Muscle of leg (tissue), 16 donors: Measurements from ENCODE around the gene SYNJ2BP. TPM values are rescaled to one million over a fixed set of nuclear protein-coding genes. Genes with fewer than 3 reads are reported as not detected.
"Not testable (repeated sequence)": the region's sequence is repeated elsewhere in the genome, so short reads cannot be mapped to it uniquely, and the experiment has no call there.

Experiments used
- DNase-seq: peaks from one replicate; pipeline ENCODE4 v3.0.0; 2013
- H3K27ac ChIP-seq: one replicate; pipeline ENCODE4 v1.5.1; 2013; ENCODE audit warnings: mild to moderate bottlenecking, low read length, control low read depth
- H3K27me3 ChIP-seq: one replicate; pipeline ENCODE4 v1.6.1; 2013; ENCODE audit warnings: low read length; ENCODE audit not compliant: control insufficient read depth, insufficient read depth
- H3K36me3 ChIP-seq: one replicate; pipeline ENCODE4 v1.6.1; 2013; ENCODE audit warnings: low read length; ENCODE audit not compliant: control insufficient read depth, insufficient read depth
- H3K4me1 ChIP-seq: one replicate; pipeline ENCODE4 v1.6.1; 2013; ENCODE audit warnings: low read length; ENCODE audit not compliant: control insufficient read depth, insufficient read depth
- H3K4me3 ChIP-seq: one replicate; pipeline ENCODE4 v1.5.1; 2013; ENCODE audit warnings: low read length, control low read depth
- H3K9me3 ChIP-seq: replicated peaks from 2 replicates; pipeline ENCODE4 v1.6.1; 2013; ENCODE audit warnings: low read depth, low read length; ENCODE audit not compliant: control insufficient read depth
- WGBS: methylation state at CpG from one replicate; pipeline ENCODE4 v1.1.5; 2013; ENCODE audit warnings: missing lambda C conversion rate; ENCODE audit not compliant: insufficient coverage; 5-methylcytosine and 5-hydroxymethylcytosine counted together
- long read RNA-seq, 11 donors: transcript quantifications; one replicate each; lab custom pipeline, GENCODE V29; 2026
- polyA plus RNA-seq, 8 donors: library from polyadenylated mRNA; unstranded; fragments of 120-200 nt; gene quantifications; one replicate each; pipeline versions ENCODE4 v1.2.1 to v1.2.3, GENCODE V29; 2013; ENCODE audit warnings: inconsistent platforms in 1 of 8, low replicate concordance in 1 of 8; ENCODE audit not compliant: insufficient read length in 8 of 8, insufficient read depth in 1 of 8
- total RNA-seq: library from RNA; stranded (reverse); fragments of 120-200 nt; gene quantifications from one replicate; pipeline ENCODE4 v1.2.4, GENCODE V29; 2013

SYNJ2BP gene, protein sequence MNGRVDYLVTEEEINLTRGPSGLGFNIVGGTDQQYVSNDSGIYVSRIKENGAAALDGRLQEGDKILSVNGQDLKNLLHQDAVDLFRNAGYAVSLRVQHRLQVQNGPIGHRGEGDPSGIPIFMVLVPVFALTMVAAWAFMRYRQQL
- total RNA-seq: 34.2 TPM
- 10 to 100 TPM; 18.3 to 26.1 (median 22.2) TPM for polyA plus RNA-seq
- long read RNA-seq, donor 1, full-length matches to known transcripts: 5 of 5 reads
- long read RNA-seq, donor 1, partial matches to known transcripts: 0 of 5 reads
- long read RNA-seq, donor 1, other reads (novel, unspliced or antisense): 0 of 5 reads
- long read RNA-seq, donor 2: 0 reads
- long read RNA-seq, donor 3, full-length matches to known transcripts: 10 of 10 reads
- long read RNA-seq, donor 3, partial matches to known transcripts: 0 of 10 reads
- long read RNA-seq, donor 3, other reads (novel, unspliced or antisense): 0 of 10 reads
- long read RNA-seq, donor 4, full-length matches to known transcripts: 3 of 3 reads
- long read RNA-seq, donor 4, partial matches to known transcripts: 0 of 3 reads
- long read RNA-seq, donor 4, other reads (novel, unspliced or antisense): 0 of 3 reads
- long read RNA-seq, donor 5, full-length matches to known transcripts: 21 of 21 reads
- long read RNA-seq, donor 5, partial matches to known transcripts: 0 of 21 reads
- long read RNA-seq, donor 5, other reads (novel, unspliced or antisense): 0 of 21 reads
- long read RNA-seq, donor 6, full-length matches to known transcripts: 18 of 18 reads
- long read RNA-seq, donor 6, partial matches to known transcripts: 0 of 18 reads
- long read RNA-seq, donor 6, other reads (novel, unspliced or antisense): 0 of 18 reads
- long read RNA-seq, donor 7, full-length matches to known transcripts: 6 of 6 reads
- long read RNA-seq, donor 7, partial matches to known transcripts: 0 of 6 reads
- long read RNA-seq, donor 7, other reads (novel, unspliced or antisense): 0 of 6 reads
- long read RNA-seq, donor 8, full-length matches to known transcripts: 10 of 10 reads
- long read RNA-seq, donor 8, partial matches to known transcripts: 0 of 10 reads
- long read RNA-seq, donor 8, other reads (novel, unspliced or antisense): 0 of 10 reads
- long read RNA-seq, donor 9, full-length matches to known transcripts: 11 of 11 reads
- long read RNA-seq, donor 9, partial matches to known transcripts: 0 of 11 reads
- long read RNA-seq, donor 9, other reads (novel, unspliced or antisense): 0 of 11 reads
- long read RNA-seq, donor 10, full-length matches to known transcripts: 10 of 10 reads
- long read RNA-seq, donor 10, partial matches to known transcripts: 0 of 10 reads
- long read RNA-seq, donor 10, other reads (novel, unspliced or antisense): 0 of 10 reads
- long read RNA-seq, donor 11, full-length matches to known transcripts: 5 of 5 reads
- long read RNA-seq, donor 11, partial matches to known transcripts: 0 of 5 reads
- long read RNA-seq, donor 11, other reads (novel, unspliced or antisense): 0 of 5 reads

- Histone ChIP-seq H3K27ac (peak within 1 kb of the TSS; percentile 77), H3K36me3 (no peaks in the 10 kb centered on the region), H3K4me3 (peak within 1 kb of the TSS; percentile 77), H3K4me1 (no peaks in the 10 kb centered on the region), H3K27me3 (no peaks in the 10 kb centered on the region), H3K9me3 (no peaks in the 10 kb centered on the region)
- peak; percentile 85 for DNase-seq
- WGBS: 0% methylated on average over 17 of the region's 22 CpGs
Observed at GRCh38 chr14:70416725-70417349, at the start of gene SYNJ2BP. Gene SYNJ2BP (minus strand): TSS chr14:70417090. CDS start chr14:70416963, 127 bp downstream.

- H3K4me3 ChIP-seq: no peak overlapping the region
- no peaks in the 10 kb centered on the region for H3K9me3 ChIP-seq
- H3K4me1 ChIP-seq: no peaks in the 10 kb centered on the region
- DNase-seq: no peak
- H3K27me3 ChIP-seq: no peaks in the 10 kb centered on the region
- no peaks in the 10 kb centered on the region for H3K36me3 ChIP-seq
- H3K27ac ChIP-seq: no peak overlapping the region
- no CpG with 5 or more reads among the region's 1 CpG for WGBS
Observed at GRCh38 chr14:70454731-70455130, 37.8 kb upstream of the SYNJ2BP start.

DNA sequence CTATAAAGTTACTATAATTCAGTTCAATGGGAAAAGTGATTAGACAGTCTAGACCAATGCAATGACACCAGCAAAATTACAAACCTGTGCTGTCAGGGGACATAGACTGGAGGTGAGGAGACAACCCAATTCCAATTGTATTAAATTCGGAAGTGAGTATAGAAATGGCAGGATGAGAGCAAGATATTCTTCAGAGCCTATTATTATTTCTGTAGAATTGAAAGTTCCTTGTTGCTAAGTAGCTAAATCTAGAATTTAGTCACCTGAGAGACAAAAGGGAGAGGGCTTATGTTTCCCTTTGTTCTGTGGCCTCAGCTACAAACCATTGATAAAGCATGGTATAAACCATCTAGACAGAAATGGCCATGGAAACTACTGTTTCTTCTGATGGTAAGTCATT, 35.0 kb upstream of the SYNJ2BP start, which contains the start of gene ADAM21:
ADAM21 (plus strand) TSS at position 301 of the 400 bp plus-strand sequence. CDS start 5,326 bp downstream, outside the sequence.
- H3K27ac ChIP-seq: no peak within 1 kb of the TSS
- WGBS: no CpG with 5 or more reads among the region's 1 CpG

GRCh38 chr14:70448633-70449340, 31.9 kb upstream of the SYNJ2BP start:
- WGBS: 50% methylated on average over 2 of the region's 4 CpGs
- no peaks in the 10 kb centered on the region for H3K4me1 ChIP-seq
- peaks cover 8% of the 10 kb centered on the region for H3K9me3 ChIP-seq
- H3K27ac ChIP-seq: no peak overlapping the region
- no peak overlapping the region for H3K4me3 ChIP-seq
- no peaks in the 10 kb centered on the region for H3K27me3 ChIP-seq
- H3K36me3 ChIP-seq: no peaks in the 10 kb centered on the region
- DNase-seq: peak; percentile 12

More for the DNA sequence above, 35.0 kb upstream of the SYNJ2BP start, which contains the start of gene ADAM21:
- H3K36me3 ChIP-seq: no peaks in the 10 kb centered on the region
- no peak within 1 kb of the TSS for H3K4me3 ChIP-seq
- no peaks in the 10 kb centered on the region for H3K9me3 ChIP-seq
- no peaks in the 10 kb centered on the region for H3K4me1 ChIP-seq
- no peak for DNase-seq
- no peaks in the 10 kb centered on the region for H3K27me3 ChIP-seq

DNA sequence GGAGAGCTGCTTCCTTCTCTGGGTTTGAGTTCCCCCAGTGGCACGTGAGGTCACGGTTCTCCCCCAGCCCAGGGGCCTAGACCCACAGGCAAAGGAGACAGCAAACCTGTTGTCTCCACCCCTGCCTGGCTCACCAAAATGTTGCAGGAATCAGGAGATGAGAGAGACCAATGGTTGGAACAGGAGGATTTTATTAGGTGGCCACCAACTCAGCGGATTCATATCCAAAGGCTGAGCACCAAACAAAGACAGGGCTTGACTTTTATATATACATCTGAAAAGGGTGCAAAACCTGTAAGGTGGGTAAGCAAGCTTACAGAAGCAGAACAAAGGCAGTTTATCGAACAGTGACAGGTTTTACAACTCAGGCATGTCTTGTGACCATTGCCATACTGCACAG, 25.9 kb upstream of the SYNJ2BP start:
- Histone ChIP-seq H3K27me3 (no peaks in the 10 kb centered on the region), H3K4me3 (no peak overlapping the region), H3K27ac (no peak overlapping the region), H3K9me3 (peaks cover 20% of the 10 kb centered on the region), H3K36me3 (no peaks in the 10 kb centered on the region), H3K4me1 (no peaks in the 10 kb centered on the region)
- WGBS: 100% methylated on average over 1 of the region's 4 CpGs
- DNase-seq: no peak

GRCh38 chr14:70441641-70442040, 24.8 kb upstream of the SYNJ2BP start:
- Histone ChIP-seq H3K9me3 (peaks cover 27% of the 10 kb centered on the region), H3K4me1 (no peaks in the 10 kb centered on the region), H3K36me3 (no peaks in the 10 kb centered on the region), H3K4me3 (no peak overlapping the region), H3K27me3 (no peaks in the 10 kb centered on the region), H3K27ac (no peak overlapping the region)
- no peak for DNase-seq
- no CpG with 5 or more reads among the region's 3 CpGs for WGBS

DNA sequence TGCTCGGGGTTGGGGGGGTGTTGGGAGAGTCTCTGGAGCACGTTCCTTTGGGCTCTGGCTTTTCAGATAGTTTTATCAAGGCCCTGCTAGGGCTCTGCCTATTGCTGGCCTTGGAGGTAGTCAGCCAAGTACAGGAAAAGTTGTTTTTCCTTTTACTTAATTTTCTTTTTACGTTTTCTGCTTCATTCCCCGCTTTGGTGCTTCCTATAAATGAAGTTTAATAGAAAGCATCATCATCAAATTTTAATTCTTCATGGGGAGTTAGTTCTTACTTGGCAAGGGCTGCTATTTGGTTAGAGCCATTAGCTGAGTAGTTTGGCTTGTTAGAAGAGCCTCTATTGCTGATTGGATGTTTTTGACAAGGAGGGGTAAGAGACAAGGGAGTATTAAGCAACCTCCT, 20.0 kb upstream of the SYNJ2BP start:
- H3K4me3 ChIP-seq: no peak overlapping the region
- no peaks in the 10 kb centered on the region for H3K36me3 ChIP-seq
- H3K4me1 ChIP-seq: no peaks in the 10 kb centered on the region
- H3K9me3 ChIP-seq: peaks cover 13% of the 10 kb centered on the region
- H3K27ac ChIP-seq: no peak overlapping the region
- DNase-seq: no peak
- WGBS: 83% methylated on average over 1 of the region's 4 CpGs
- H3K27me3 ChIP-seq: no peaks in the 10 kb centered on the region

DNA sequence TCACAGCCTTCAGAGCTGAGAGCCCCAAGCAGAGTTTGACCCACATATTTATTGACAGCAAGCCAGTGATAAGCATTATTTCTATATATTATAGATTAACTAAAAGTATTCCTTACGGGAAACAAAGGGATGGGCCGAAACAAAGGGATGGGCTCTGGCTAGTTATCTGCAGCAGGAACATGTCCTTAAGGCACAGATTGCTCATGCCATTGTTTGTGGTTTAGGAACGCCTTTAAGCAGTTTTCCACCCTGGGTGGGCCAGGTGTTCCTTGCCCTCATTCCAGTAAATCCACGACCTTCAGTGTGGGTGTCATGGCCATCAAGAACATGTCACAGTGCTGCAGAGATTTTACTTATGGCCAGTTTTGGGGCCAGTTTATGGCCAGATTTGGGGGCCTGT, 9.7 kb upstream of the SYNJ2BP start:
- H3K36me3 ChIP-seq, DNase-seq, H3K9me3 ChIP-seq, H3K27ac ChIP-seq, H3K27me3 ChIP-seq, H3K4me1 ChIP-seq, H3K4me3 ChIP-seq: not testable (repeated sequence)
- WGBS: 86% methylated on average over 1 of the region's 4 CpGs
